Brain pericyte (primary cell): ENCODE results near the gene SLC40A1.
"Not testable (repeated sequence)": the region's sequence is repeated elsewhere in the genome, so short reads cannot be mapped to it uniquely, and the experiment has no call there.

Source experiments
- DNase-seq: peaks from one replicate; pipeline ENCODE4 v3.0.0-alpha.2; 2012; ENCODE audit warnings: low read depth, low spot score

Gene SLC40A1, protein sequence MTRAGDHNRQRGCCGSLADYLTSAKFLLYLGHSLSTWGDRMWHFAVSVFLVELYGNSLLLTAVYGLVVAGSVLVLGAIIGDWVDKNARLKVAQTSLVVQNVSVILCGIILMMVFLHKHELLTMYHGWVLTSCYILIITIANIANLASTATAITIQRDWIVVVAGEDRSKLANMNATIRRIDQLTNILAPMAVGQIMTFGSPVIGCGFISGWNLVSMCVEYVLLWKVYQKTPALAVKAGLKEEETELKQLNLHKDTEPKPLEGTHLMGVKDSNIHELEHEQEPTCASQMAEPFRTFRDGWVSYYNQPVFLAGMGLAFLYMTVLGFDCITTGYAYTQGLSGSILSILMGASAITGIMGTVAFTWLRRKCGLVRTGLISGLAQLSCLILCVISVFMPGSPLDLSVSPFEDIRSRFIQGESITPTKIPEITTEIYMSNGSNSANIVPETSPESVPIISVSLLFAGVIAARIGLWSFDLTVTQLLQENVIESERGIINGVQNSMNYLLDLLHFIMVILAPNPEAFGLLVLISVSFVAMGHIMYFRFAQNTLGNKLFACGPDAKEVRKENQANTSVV

GRCh38 chr2:189580658-189581353, at the start of gene SLC40A1:
Gene SLC40A1 (minus strand): TSS chr2:189580786. CDS start chr2:189580460, 326 bp downstream.
- no peak for DNase-seq

DNA sequence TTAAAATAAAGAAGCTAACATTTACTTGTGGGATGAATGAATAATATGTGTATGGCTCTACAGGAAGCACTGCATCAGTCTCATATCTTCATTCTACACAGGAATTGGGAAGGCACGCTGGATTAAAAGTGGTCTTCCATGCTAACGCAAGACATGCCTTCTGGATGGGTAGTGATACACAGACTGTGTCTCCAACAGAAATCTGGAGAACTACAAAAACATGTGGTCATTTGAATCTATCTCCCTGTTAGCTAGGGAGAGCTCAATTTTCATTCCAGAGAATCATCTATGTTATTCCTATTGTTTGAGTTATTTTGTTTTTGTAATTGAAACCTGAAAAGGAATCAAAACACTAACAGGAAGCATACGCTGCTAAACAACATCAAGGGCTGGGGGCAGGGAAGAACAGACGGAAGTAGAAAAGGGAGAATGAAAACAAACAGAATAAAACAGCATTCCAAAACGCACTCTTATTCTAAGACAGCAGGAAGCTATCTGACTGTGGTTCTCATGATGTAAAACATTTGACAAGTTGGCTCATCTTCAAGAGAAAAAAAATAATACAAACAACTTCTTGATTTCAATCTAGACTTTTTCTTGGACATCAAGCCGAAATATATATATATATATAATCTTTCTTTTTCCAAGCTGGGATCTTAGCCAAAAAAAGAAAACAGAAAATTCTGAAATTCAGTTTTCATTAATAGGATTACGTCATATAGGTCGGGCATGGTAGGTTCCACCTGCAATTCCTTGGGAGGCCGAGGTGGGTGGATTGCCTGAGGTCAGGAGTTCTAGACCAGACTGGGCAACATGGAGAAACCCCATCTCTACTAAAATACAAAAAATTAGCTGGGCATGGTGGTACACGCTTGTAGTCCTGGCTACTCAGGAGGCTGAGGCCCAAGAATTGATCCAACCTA, 49.2 kb upstream of the SLC40A1 start:
- DNase-seq, result peak; percentile 36

DNA sequence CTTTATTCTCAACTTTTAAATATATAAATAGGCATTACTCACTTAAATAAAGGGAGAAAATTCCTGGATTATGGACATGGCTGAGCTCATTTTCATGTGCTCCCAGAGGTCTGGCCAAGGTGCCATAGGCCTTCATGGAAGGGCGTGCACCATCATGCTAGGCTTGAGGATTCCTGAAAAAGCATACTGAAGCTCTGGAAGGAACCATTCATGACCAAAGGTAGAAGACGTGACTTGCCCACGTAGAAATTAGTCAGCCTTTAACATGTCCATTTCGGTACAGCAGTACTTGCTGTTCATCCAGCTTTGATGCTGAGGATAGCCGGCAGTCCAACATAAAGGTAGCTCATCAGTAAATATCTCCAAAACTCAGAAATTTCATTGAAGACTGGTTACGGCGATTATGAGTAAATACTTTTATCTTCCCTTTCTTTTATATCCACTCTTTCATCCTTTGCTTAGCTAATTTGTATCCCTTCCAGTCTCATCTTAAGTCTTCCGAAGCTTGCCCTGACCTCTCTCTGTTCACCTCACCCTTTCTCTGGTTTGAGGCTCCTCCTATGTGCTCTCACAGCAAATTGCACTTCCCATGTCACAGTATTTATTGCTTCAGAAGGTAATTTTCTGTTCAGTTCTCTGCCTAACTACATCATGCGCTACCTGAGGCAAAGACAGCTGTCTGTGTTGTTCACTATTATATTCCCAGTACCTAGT, 48.4 kb upstream of the SLC40A1 start:
- DNase-seq, result no peak

- DNase-seq, result no peak
Observed at GRCh38 chr2:189627789-189628188, 47.2 kb upstream of the SLC40A1 start.

DNA sequence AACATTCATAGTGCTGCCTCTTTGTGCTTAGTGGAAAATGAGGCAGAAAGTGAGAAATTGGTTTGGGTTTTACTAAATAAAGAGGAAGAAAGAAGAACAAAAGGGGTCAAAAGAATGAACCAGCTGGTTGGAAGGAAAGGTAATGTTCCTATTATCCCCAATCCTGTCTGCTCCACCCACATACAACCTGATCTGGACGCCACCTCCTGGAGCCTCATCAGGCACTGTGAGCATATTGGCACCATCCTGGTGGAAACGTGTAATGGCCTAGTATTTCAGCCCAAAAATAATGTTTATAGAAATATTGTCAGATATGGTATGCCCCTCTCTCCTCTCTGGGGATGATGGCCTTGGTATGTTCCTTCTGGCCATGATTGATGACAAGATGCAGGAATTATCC, 45.0 kb upstream of the SLC40A1 start:
- DNase-seq, result no peak

- no peak for DNase-seq
Observed at GRCh38 chr2:189624648-189625355, 44.2 kb upstream of the SLC40A1 start.

DNA sequence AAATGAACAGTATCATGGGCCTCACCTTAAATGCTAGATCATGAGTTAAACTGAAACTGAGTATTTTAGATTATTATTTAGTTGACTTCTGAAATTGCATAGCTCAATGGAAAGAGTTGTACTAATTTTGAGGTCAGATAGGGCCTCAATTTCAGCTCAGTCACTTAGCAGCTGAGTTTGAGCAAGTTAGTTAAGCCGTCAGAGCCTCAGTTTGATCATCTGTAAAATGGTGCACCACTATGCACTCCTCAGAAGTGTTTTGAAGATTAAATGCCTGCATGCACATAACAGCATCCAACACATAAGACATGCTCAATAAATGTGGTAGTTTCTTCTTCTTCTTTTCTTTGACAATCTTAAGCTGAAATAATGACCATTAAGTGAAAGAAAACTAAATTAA, 42.5 kb upstream of the SLC40A1 start:
- DNase-seq, result no peak

DNA sequence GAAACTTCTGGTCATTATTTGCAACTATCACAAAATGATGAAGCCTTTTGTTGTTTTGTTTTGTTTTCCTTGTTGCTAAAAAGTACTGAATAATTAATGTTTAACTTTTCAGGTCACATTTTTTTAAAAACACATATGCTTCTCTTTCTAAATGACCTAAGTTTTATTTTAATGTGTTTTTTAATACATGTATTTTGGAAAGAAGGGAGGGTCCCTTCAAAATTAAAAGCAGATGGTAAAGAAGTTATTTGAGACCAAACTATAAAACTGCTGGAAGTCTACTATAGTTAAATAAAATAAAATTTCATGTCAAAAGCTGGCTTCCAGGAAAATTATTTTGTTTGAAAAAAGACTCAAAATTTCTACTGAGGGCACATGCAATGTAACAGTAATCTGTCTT, 41.2 kb upstream of the SLC40A1 start:
- DNase-seq, result no peak

DNA sequence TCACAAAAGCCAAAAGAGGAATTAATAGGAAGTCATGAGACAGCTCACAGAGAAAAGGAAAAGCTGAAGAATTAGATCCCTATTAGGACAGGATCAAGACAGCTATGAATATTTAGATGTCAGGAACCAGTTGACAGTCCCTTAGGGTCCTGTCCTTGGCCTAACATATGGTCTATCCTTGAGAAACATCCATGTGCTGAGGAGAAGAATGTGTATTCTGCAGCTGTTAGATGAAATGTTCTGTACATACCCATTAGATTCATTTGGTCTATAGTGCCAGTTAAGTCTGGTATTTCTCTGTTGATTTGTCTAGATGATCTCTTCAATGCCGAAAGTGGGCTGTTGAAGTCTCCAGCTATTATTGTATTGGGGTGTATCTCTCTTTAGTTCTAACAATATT, 37.6 kb upstream of the SLC40A1 start:
- DNase-seq, result no peak

DNA sequence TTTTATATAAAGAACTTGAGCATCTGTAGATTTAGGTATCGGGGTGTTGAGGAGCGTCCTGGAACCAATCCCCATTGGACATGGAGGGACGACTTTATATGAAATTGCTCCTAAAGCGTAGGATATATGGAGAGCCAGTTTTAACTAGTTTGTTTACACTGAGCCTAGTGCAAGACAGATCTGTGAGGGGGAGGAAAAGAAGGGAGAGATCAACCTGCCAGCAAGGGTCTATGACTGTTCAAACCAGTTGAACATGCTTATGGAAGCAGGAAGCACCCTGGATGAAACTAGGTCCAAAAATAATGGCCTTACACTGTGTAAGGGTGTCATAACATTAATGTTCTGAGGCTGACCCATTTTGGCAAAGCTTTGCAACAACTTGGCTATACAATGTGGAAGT, 34.0 kb upstream of the SLC40A1 start:
- no peak for DNase-seq

DNA sequence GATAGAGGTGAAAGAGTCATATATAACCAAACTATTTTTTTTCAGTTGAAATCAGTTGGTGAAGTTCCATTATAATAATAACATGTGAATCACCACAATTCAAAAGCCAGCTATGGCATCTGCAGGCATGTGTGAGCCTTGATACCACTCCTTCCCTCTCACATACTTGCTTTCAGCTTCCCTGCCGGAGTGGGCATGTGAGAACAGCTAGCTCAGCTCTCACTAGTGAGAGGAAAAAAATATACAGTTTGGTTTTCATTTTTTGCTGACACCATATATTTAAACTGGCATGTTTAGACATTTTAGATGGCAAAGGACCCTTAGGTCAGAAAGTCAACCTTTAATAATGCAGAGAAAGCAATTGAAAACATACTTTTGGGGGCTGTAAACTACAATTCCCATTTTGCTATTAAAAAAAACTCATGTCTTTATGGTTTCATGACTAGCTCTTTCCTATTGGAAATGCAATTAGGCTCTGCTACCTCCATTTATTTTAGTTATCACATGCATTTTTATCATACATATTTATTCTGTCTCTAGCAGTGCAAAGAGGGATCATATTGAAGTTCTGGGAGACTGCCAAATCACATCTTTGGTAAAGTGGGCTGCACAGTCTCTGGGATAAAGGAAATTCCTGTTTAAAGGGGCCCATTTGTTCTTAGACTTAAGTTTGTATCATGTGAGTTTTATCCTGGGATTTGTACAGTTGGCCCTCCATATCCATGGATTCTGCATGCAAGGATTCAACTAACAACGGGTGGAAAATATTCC, 33.2 kb upstream of the SLC40A1 start:
- peak; percentile 18 for DNase-seq

- DNase-seq, result peak; percentile 41
Observed at GRCh38 chr2:189613077-189613636, 32.6 kb upstream of the SLC40A1 start.

DNA sequence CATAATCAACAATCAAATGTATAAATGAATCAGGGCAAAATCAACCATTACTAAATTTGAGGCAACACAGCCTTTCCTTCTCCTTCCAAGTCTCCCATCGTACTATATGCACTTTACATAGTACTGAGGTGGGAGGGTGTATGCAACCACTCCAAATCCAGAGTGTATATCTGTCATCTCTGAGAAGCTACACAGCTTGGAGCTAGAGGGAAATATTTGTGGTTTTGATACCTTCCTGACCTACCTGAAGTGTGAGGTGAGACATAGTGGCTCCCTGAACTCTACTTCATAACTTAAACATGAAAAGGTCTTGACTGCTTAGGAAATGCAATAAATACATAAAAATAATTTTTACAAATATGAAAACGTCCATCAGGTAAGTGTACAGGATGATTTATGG, 30.1 kb upstream of the SLC40A1 start:
- no peak for DNase-seq

DNA sequence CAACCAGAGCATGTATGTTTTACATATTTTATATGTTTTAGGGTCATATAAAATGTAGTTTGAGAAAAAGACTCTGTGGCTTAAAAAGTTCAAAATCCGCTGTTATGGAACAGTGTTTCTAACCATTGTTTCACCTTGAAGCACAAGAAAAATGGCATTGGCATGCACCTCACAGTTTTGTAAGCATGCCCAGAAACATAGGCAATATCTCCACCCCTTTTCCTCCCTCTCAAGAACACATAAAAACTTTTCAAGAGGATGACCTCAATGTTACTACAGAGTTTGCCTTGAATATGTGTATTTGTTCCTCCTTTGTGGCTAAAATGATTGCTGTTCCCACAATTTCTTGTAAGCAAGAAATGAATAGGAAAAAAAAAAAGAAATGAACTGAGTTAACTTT, 29.3 kb upstream of the SLC40A1 start:
- DNase-seq, result no peak

DNA sequence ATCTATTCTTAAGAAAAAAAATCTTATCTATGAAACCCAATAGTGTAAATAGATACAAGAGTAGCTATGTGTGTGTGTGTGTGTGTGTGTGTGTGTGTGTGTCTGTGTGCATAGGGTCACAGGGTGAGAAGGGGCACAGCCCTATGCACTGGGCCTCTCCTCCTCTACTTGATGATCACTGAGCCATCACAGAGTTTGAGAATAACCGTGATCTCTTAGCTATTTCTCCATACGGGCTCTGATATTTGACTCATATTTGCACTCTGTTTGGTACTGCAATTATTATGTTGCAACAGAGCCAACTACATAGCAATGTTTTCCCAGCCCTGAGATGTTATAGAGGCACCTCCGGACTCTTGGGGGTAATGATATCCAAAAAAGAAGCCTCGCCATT, 28.8 kb upstream of the SLC40A1 start:
- DNase-seq, result no peak

- DNase-seq, result no peak
Observed at GRCh38 chr2:189608795-189609422, 28.3 kb upstream of the SLC40A1 start.

DNA sequence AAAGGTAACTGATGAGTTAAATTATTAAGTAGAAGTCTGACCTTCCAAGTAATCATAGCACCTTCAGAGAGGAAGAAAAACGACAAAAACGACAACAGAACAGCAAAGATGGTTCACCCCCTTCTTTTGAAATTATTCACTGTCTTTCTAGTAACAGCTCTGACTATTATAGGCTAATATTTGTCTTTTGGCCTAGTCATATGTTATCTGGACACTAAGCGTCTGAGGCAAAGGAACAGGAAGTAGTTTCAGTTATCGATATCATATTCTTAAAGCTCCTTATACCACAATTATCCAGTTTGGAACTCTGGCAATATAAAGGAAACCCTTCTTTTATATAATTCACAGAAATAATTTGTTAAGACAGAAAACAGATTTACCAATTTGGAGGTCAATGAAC, 27.6 kb upstream of the SLC40A1 start:
- no peak for DNase-seq

- no peak for DNase-seq
Observed at GRCh38 chr2:189602233-189602632, 21.6 kb upstream of the SLC40A1 start.

- DNase-seq, result not testable (repeated sequence)
Observed at GRCh38 chr2:189601652-189602051, 21.1 kb upstream of the SLC40A1 start.
